PC-3 (cell line): ENCODE results near the gene COLEC12. TPM values are rescaled to one million over a fixed set of nuclear protein-coding genes. Genes with fewer than 3 reads are reported as not detected.
"Not testable (repeated sequence)": the region's sequence is repeated elsewhere in the genome, so short reads cannot be mapped to it uniquely, and the experiment has no call there.

Source experiments
- ATAC-seq: fragments of 200-7000 bp; cut with Tn5 transposase; 2 replicates; pipeline ENCODE4 v1.9.1; 2020; ENCODE audit warnings: mild to moderate bottlenecking, moderate library complexity
- BruUV-seq: library from RNA; stranded (reverse); fragments of 400-500 nt; replicated peaks from 2 replicates; lab custom pipeline; 2021; lab: Mats Ljungman, UMichigan
- CTCF ChIA-PET: fragments of 300-600 bp; sonication (Branson Sonifier 250); formaldehyde crosslinking; loops from one replicate; lab custom pipeline; 2022; ENCODE audit warnings: antibody characterized with exemption; lab: Charles Lee
- POLR2A ChIA-PET: fragments of 300-600 bp; sonication (Branson Sonifier 250); formaldehyde crosslinking; loops from one replicate; lab custom pipeline; 2022; ENCODE audit warnings: antibody characterized with exemption; ENCODE audit not compliant: unreplicated experiment; lab: Charles Lee
- DNase-seq: peaks from one replicate; pipeline ENCODE4 v3.0.0-alpha.2; 2015
- H2AFZ ChIP-seq: fragments of 300-600 bp; sonication (generic); 2 replicates; pipeline ENCODE4 v1.6.0; 2016; ENCODE audit warnings: antibody characterized with exemption, low read length
- H3F3A ChIP-seq: fragments of 300-600 bp; sonication (generic); one replicate; pipeline ENCODE4 v1.6.0; 2017; ENCODE audit warnings: antibody characterized with exemption, low read length, control low read depth, mild to moderate bottlenecking; ENCODE audit not compliant: unreplicated experiment
- H3K27ac ChIP-seq: fragments of 300-600 bp; sonication (generic); 2 replicates; pipeline ENCODE4 v1.5.1; 2016; ENCODE audit warnings: mild to moderate bottlenecking, low read length
- H3K27me3 ChIP-seq: fragments of 300-600 bp; sonication (generic); 2 replicates; pipeline ENCODE4 v1.6.1; 2016; ENCODE audit warnings: low read length, mixed read lengths
- H3K36me3 ChIP-seq: fragments of 300-600 bp; sonication (generic); 2 replicates; pipeline ENCODE4 v1.6.1; 2016; ENCODE audit warnings: low read depth, mixed run types, low read length, mixed read lengths
- H3K4me1 ChIP-seq: fragments of 300-600 bp; sonication (generic); 2 replicates; pipeline ENCODE4 v1.5.1; 2016; ENCODE audit warnings: low read length; ENCODE audit not compliant: insufficient read depth
- H3K4me2 ChIP-seq: fragments of 300-600 bp; sonication (generic); 2 replicates; pipeline ENCODE4 v1.6.0; 2016; ENCODE audit warnings: low read length
- H3K4me3 ChIP-seq: fragments of 300-600 bp; sonication (generic); 2 replicates; pipeline ENCODE4 v1.5.1; 2016; ENCODE audit warnings: mild to moderate bottlenecking, low read length, mixed read lengths
- H3K79me2 ChIP-seq: fragments of 300-600 bp; sonication (generic); 2 replicates; pipeline ENCODE4 v1.6.1; 2017; ENCODE audit warnings: low read length, mixed read lengths
- H3K9ac ChIP-seq: fragments of 300-600 bp; sonication (generic); 2 replicates; pipeline ENCODE4 v1.6.0; 2016; ENCODE audit warnings: mild to moderate bottlenecking, low read length
- H3K9me2 ChIP-seq: fragments of 300-600 bp; sonication (generic); replicated peaks from 2 replicates; pipeline ENCODE4 v1.6.1; 2016; ENCODE audit warnings: mixed run types, low read length, mixed read lengths
- H3K9me3 ChIP-seq: fragments of 300-600 bp; sonication (generic); 2 replicates; pipeline ENCODE4 v1.6.1; 2016; ENCODE audit warnings: low read length, mixed read lengths
- H4K20me1 ChIP-seq: fragments of 300-600 bp; sonication (generic); 2 replicates; pipeline ENCODE4 v1.6.1; 2016; ENCODE audit warnings: low read length, mixed read lengths
- CTCF ChIP-seq: fragments of 300-600 bp; sonication (generic); conservative IDR thresholded peaks from 2 replicates; pipeline ENCODE4 v1.5.1; 2017; ENCODE audit warnings: antibody characterized with exemption, low read depth, mild to moderate bottlenecking, low read length
- EZH2 ChIP-seq: fragments of 300-600 bp; sonication (generic); IDR thresholded peaks from one replicate; pipeline ENCODE4 v1.6.1; 2017; ENCODE audit warnings: antibody characterized with exemption, mild to moderate bottlenecking, low read length; ENCODE audit not compliant: unreplicated experiment
- EZH2phosphoT487 ChIP-seq: fragments of 300-600 bp; sonication (generic); IDR thresholded peaks from 2 replicates; pipeline ENCODE4 v1.6.1; 2018; ENCODE audit warnings: mild to moderate bottlenecking, antibody characterized with exemption, low read length, borderline replicate concordance
- intact Hi-C: fragments of 100-400 bp; cut with micrococcal nuclease; formaldehyde crosslinking; loops from 2 replicates; pipeline ENCODE4 v1.9.0; 2023
- total RNA-seq: library from RNA; depleted of rRNA; stranded (reverse); fragments of >200 nt; gene quantifications from 2 replicates; pipeline ENCODE4 v1.2.3, GENCODE V29; 2014

COLEC12 gene
- total RNA-seq, 1 experiment from 2014 or later, result 0.04 TPM

- ChIA-PET CTCF (no interaction called here), POLR2A (no interaction called here)
- peak overlapping the region; percentile 37; the same call in 1 of the 2 replicates for H2AFZ ChIP-seq
- DNase-seq (no peak), ATAC-seq (0 out of 2 replicates have a peak, but pooled peaks have one; percentile 31)
- H3K9ac ChIP-seq, result no peak overlapping the region
- intact Hi-C loops, result no loop called here
- H3K36me3 ChIP-seq, result no peaks in the 10 kb centered on the region
- no peaks in the 10 kb centered on the region for H4K20me1 ChIP-seq
- no peaks in the 10 kb centered on the region for H3K4me1 ChIP-seq
- H3K4me2 ChIP-seq, result peak overlapping the region; percentile 17
- no peaks in the 10 kb centered on the region for H3F3A ChIP-seq
- no TSS peak for BruUV-seq
- peak; percentile 47; the same call in 1 of the 2 replicates for TF ChIP-seq CTCF
- TF ChIP-seq EZH2phosphoT487, result no peak
- no peaks in the 10 kb centered on the region for H3K79me2 ChIP-seq
- H3K27ac ChIP-seq, result no peak overlapping the region
- no peak overlapping the region for H3K4me3 ChIP-seq
- H3K9me2 ChIP-seq, result no peaks in the 10 kb centered on the region
- no peaks in the 10 kb centered on the region for H3K9me3 ChIP-seq
- peaks cover 48% of the 10 kb centered on the region for H3K27me3 ChIP-seq
These were observed 208.2 kb downstream of the COLEC12 start for GRCh38 chr18:292271-292670.

- POLR2A ChIA-PET, ATAC-seq, CTCF ChIA-PET: not testable (repeated sequence)
These were observed 210.5 kb downstream of the COLEC12 start for GRCh38 chr18:289970-290369.

GRCh38 chr18:289026-289425, 211.5 kb downstream of the COLEC12 start:
- H3F3A ChIP-seq, result no peaks in the 10 kb centered on the region
- H3K9ac ChIP-seq, result no peak overlapping the region
- no peaks in the 10 kb centered on the region for H3K79me2 ChIP-seq
- H2AFZ ChIP-seq, result no peak overlapping the region
- H3K4me2 ChIP-seq, result no peak overlapping the region
- DNase-seq (no peak), ATAC-seq (no peak)
- BruUV-seq, result no TSS peak
- no peaks in the 10 kb centered on the region for H3K9me3 ChIP-seq
- intact Hi-C loops, result loop anchor here (5.0 kb wide), 1 partner anchor 188 kb away; no protein-coding TSS in a partner anchor
- no peaks in the 10 kb centered on the region for H4K20me1 ChIP-seq
- CTCF ChIA-PET, result no interaction called here
- H3K9me2 ChIP-seq, result no peaks in the 10 kb centered on the region
- H3K4me3 ChIP-seq, result no peak overlapping the region
- no peak for TF ChIP-seq CTCF
- TF ChIP-seq EZH2, result no peak
- TF ChIP-seq EZH2phosphoT487, result no peak
- POLR2A ChIA-PET, result no interaction called here
- no peaks in the 10 kb centered on the region for H3K4me1 ChIP-seq
- no peaks in the 10 kb centered on the region for H3K36me3 ChIP-seq
- H3K27me3 ChIP-seq, result peaks cover 20% of the 10 kb centered on the region
- no peak overlapping the region for H3K27ac ChIP-seq

More at GRCh38 chr18:289970-290369, 210.5 kb downstream of the COLEC12 start:
- H3F3A ChIP-seq, DNase-seq, H3K9me3 ChIP-seq, H3K4me1 ChIP-seq, BruUV-seq, H3K27ac ChIP-seq, H3K9ac ChIP-seq, H3K9me2 ChIP-seq, H3K79me2 ChIP-seq, H3K4me3 ChIP-seq, H4K20me1 ChIP-seq, H2AFZ ChIP-seq, H3K36me3 ChIP-seq, H3K4me2 ChIP-seq: not testable (repeated sequence)
- peaks cover 26% of the 10 kb centered on the region for H3K27me3 ChIP-seq
- intact Hi-C loops, result loop anchor here (5.0 kb wide), 1 partner anchor 187 kb away; no protein-coding TSS in a partner anchor
